K562 (cell line): ENCODE results near the gene PASD1. TPM values are rescaled to one million over a fixed set of nuclear protein-coding genes. Genes with fewer than 3 reads are reported as not detected.

Experiments used
- CHD1 ChIP-seq: fragments of 200-600 bp; sonication (generic); IDR thresholded peaks from one replicate; pipeline ENCODE4 v1.6.1; 2012; ENCODE audit warnings: mild to moderate bottlenecking, moderate library complexity, low read length, inconsistent platforms
- CLOCK ChIP-seq: fragments of 250-450 bp; sonication (Bioruptor Pico); IDR thresholded peaks from 2 replicates; pipeline ENCODE4 v1.4.0; 2020; ENCODE audit warnings: mild to moderate bottlenecking, moderate library complexity, borderline replicate concordance
- KAT2B ChIP-seq: IDR thresholded peaks from one replicate; pipeline ENCODE4 v1.6.1; 2012; ENCODE audit warnings: low read depth, mild to moderate bottlenecking, control low read depth, inconsistent platforms, low read length, moderate library complexity
- NFXL1 ChIP-seq: fragments of 450-650 bp; formaldehyde crosslinking; IDR thresholded peaks from 2 replicates; pipeline ENCODE4 v1.4.0; 2021; ENCODE audit warnings: mild to moderate bottlenecking
- PBX2 ChIP-seq, 2 experiments: IDR thresholded peaks in 1 of 2; conservative IDR thresholded peaks in 1 of 2; 2 replicates each; pipeline ENCODE4 v1.6.1; 2016; ENCODE audit warnings: low read depth in 2 of 2, mild to moderate bottlenecking in 1 of 2, missing compliant biosample characterization in 1 of 2, missing genetic modification characterization in 1 of 2, moderate library complexity in 1 of 2
- RBM25 ChIP-seq: fragments of 200-400 bp; formaldehyde crosslinking; IDR thresholded peaks from 2 replicates; pipeline ENCODE4 v1.6.1; 2018; ENCODE audit warnings: low read length, low read depth, moderate library complexity; ENCODE audit not compliant: severe bottlenecking
- RNF2 ChIP-seq: sonication (generic); IDR thresholded peaks from 2 replicates; pipeline ENCODE4 v1.6.1; 2016
- SMAD2 ChIP-seq: fragments of 150-350 bp; IDR thresholded peaks from 2 replicates; pipeline ENCODE4 v1.6.1; 2014; ENCODE audit warnings: low read depth, mild to moderate bottlenecking, low read length
- THRB ChIP-seq: fragments of 450-650 bp; formaldehyde crosslinking; conservative IDR thresholded peaks from 2 replicates; pipeline ENCODE4 v1.4.0; 2022; ENCODE audit warnings: mild to moderate bottlenecking, missing genetic modification characterization
- ZNF239 ChIP-seq: fragments of 250-450 bp; sonication (Bioruptor Pico); IDR thresholded peaks from 2 replicates; pipeline ENCODE4 v1.4.0; 2020; ENCODE audit warnings: mild to moderate bottlenecking
- polyA plus RNA-seq, 8 experiments: library from polyadenylated mRNA; depleted of rRNA in 4 of 8; stranded (reverse) in 5 of 8; unstranded in 3 of 8; fragments of >200 nt; fragmentation: Nextera tagmentation in 2 of 8; fragmentation: Illumina TruSeq in 1 of 8; extraction: Ambion mirVana in 2 of 8; extraction: Trizol in 1 of 8; gene quantifications; 2 replicates each; pipeline versions ENCODE4 v1.2.1 to v1.2.3, GENCODE V29; 2011 to 2014; ENCODE audit warnings: inconsistent platforms in 1 of 8, missing spikeins in 1 of 8
- total RNA-seq, 7 experiments: library from RNA; depleted of rRNA in 6 of 7; stranded (reverse); fragments of >200 nt in 6 of 7; fragmentation: Illumina TruSeq in 2 of 7; extraction: Trizol in 2 of 7; gene quantifications; 2 replicates each; pipeline versions ENCODE4 v1.2.1 to v1.2.3, GENCODE V29; 2011 to 2021; ENCODE audit warnings: low replicate concordance in 1 of 7

PASD1 gene
- total and polyA plus RNA-seq, 9 of the 15 experiments (the other 6 are each of a cell fraction or from before 2014, with no cell fraction given) = 1.7 to 12.8 (median 9.6) TPM

DNA sequence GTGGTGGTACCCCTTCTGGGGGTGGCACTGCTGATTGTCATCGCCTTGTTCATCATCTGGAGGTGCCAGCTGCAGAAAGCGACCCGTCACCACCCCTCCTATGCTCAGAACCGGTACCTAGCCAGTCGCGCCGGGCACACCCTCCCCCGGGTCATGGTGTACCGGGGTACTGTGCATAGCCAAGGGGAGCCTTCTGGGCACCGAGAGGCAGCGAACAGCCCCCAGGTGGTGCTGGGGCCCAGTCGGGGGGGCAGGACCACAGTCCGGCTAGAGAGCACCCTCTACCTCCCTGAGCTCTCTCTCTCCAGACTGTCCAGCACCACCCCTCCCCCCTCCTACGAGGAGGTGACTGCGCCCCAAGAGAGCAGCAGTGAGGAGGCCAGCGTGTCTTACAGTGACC lies 137.1 kb downstream of the PASD1 start (continued):
- TF ChIP-seq THRB (CRISPR knock-in tag) (no peak), PBX2 (CRISPR knock-in tag; IDR thresholded peaks at IDR 0.05; ENCODE audit: low read depth) (no peak), PBX2 (tag; conservative IDR thresholded peaks at IDR 0.05; ENCODE audit: low read depth) (no peak), CHD1 (no peak), RNF2 (no peak), KAT2B (no peak), NFXL1 (CRISPR knock-in tag) (no peak), SMAD2 (no peak), CLOCK (CRISPR knock-in tag) (no peak), ZNF239 (CRISPR knock-in tag) (no peak), RBM25 (no peak)
